Naive B cell (primary cell): ENCODE data around the gene MED29. TPM values are rescaled to one million over a fixed set of nuclear protein-coding genes. Genes with fewer than 3 reads are reported as not detected.

ENCODE experiments used
- ATAC-seq, 2 donors: fragments of 150-1000 bp; cut with Tn5 transposase; 2 replicates each; pipeline ENCODE4 v1.10.0; 2021; ENCODE audit warnings: low read depth in 2 of 2, mild to moderate bottlenecking in 2 of 2, moderate library complexity in 2 of 2
- DNase-seq: peaks from one replicate; pipeline ENCODE4 v3.0.0; 2022
- H3K27ac Mint-ChIP-seq, 6 donors: one replicate each; pipeline ENCODE4 v1.8.0; 2020 to 2022; ENCODE audit warnings: mild to moderate bottlenecking in 6 of 6, mixed read lengths in 6 of 6, moderate library complexity in 5 of 6, inconsistent platforms in 2 of 6
- H3K27me3 Mint-ChIP-seq, 3 donors: one replicate each; pipeline ENCODE4 v1.8.0; 2021 to 2022; ENCODE audit warnings: mixed read lengths in 3 of 3, mild to moderate bottlenecking in 1 of 3
- H3K36me3 Mint-ChIP-seq, 2 donors: one replicate each; pipeline ENCODE4 v1.8.0; 2020 to 2022; ENCODE audit warnings: mixed read lengths in 2 of 2, inconsistent platforms in 1 of 2, mild to moderate bottlenecking in 1 of 2
- H3K4me1 Mint-ChIP-seq, 3 donors: one replicate each; pipeline ENCODE4 v1.8.0; 2020 to 2022; ENCODE audit warnings: mixed read lengths in 3 of 3, inconsistent platforms in 1 of 3, mild to moderate bottlenecking in 1 of 3, moderate library complexity in 1 of 3
- H3K4me3 Mint-ChIP-seq, 8 donors: one replicate each; pipeline ENCODE4 v1.8.0; 2020 to 2022; ENCODE audit warnings: mild to moderate bottlenecking in 8 of 8, mixed read lengths in 8 of 8, moderate library complexity in 8 of 8, inconsistent platforms in 2 of 8
- H3K9me3 Mint-ChIP-seq, 7 donors: one replicate each; pipeline ENCODE4 v1.8.0; 2020 to 2022; ENCODE audit warnings: mixed read lengths in 7 of 7, mild to moderate bottlenecking in 5 of 7, inconsistent platforms in 2 of 7, moderate library complexity in 1 of 7
- polyA plus RNA-seq, 6 donors: library from polyadenylated mRNA; unstranded; fragments of 300-500 nt; fragmentation: Illumina TruSeq; gene quantifications; one replicate each; pipeline ENCODE4 v1.2.3, GENCODE V29; 2021; ENCODE audit warnings: low read depth in 6 of 6

MED29 gene
- polyA plus RNA-seq, 6 donors from 2014 or later: 31.9 to 68.1 (median 57.5) TPM

GRCh38 chr19:39356647-39357046 is 34.5 kb upstream of the MED29 start:
- Mint-ChIP-seq H3K36me3 (peaks cover 25 to 31% of the 10 kb centered on the region in 2 donors), H3K4me3 (no peak overlapping the region), H3K4me1 (peaks cover 4 to 9% (median 7%) of the 10 kb centered on the region in 3 donors), H3K27me3 (no peaks in the 10 kb centered on the region), H3K9me3 (no peaks in the 10 kb centered on the region), H3K27ac (peak overlapping the region in 2 of 6 donors; percentile 11 to 20)
- ATAC-seq (no peak), DNase-seq (no peak)

GRCh38 chr19:39359026-39359425 is 32.2 kb upstream of the MED29 start:
- no peak for ATAC-seq
- H3K27ac Mint-ChIP-seq: peak overlapping the region in 1 of 6 donors; percentile 64
- DNase-seq: no peak
- H3K27me3 Mint-ChIP-seq: no peaks in the 10 kb centered on the region
- peaks cover 22 to 23% of the 10 kb centered on the region in 2 donors for H3K36me3 Mint-ChIP-seq
- peaks cover 18 to 23% (median 22%) of the 10 kb centered on the region in 3 donors for H3K4me1 Mint-ChIP-seq
- H3K4me3 Mint-ChIP-seq: no peak overlapping the region
- no peaks in the 10 kb centered on the region for H3K9me3 Mint-ChIP-seq

DNA sequence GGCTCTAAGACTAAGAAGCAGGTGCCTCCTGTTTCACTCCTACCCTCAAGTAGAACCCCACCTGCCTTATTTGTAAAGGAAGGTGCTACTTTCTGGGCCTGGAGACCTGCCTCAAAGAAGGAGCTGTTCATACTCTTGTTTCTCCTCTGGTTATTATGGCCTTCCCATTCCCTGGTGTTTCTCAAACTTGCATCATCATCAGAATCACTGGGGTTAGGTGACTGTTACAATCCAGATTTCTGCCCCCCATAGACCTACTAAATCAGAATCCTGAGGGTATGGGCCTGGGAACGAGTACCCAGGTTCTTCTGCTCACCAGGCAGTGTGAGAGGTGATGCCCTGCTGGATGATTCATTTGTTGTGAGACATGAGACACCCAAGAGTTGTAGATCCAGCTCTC is 30.6 kb upstream of the MED29 start:
- Mint-ChIP-seq H3K9me3 (no peaks in the 10 kb centered on the region), H3K27me3 (no peaks in the 10 kb centered on the region), H3K4me1 (peaks cover 27 to 32% (median 31%) of the 10 kb centered on the region in 3 donors), H3K36me3 (peaks cover 17% of the 10 kb centered on the region in 2 donors), H3K27ac (peak overlapping the region in 1 of 6 donors; percentile 42), H3K4me3 (no peak overlapping the region)
- ATAC-seq: no peak
- no peak for DNase-seq

GRCh38 chr19:39362682-39363657 is 28.2 kb upstream of the MED29 start:
- Mint-ChIP-seq H3K4me3 (peak overlapping the region in 6 of 8 donors; percentile 31 to 83 (median 66)), H3K4me1 (peaks cover 27 to 31% (median 29%) of the 10 kb centered on the region in 3 donors), H3K27ac (peak overlapping the region; percentile 83 to 98 (median 94)), H3K27me3 (no peaks in the 10 kb centered on the region), H3K36me3 (peaks cover 7 to 10% of the 10 kb centered on the region in 2 donors), H3K9me3 (no peaks in the 10 kb centered on the region)
- ATAC-seq (peak in 1 of 2 donors; percentile 13), DNase-seq (no peak)

GRCh38 chr19:39363901-39364457 is 27.2 kb upstream of the MED29 start:
- no peaks in the 10 kb centered on the region for H3K9me3 Mint-ChIP-seq
- no peaks in the 10 kb centered on the region for H3K27me3 Mint-ChIP-seq
- peak; percentile 79 to 81 for ATAC-seq
- H3K4me1 Mint-ChIP-seq: peaks cover 27 to 31% (median 29%) of the 10 kb centered on the region in 3 donors
- peak; percentile 35 for DNase-seq
- H3K4me3 Mint-ChIP-seq: peak overlapping the region; percentile 34 to 83 (median 62)
- H3K27ac Mint-ChIP-seq: peak overlapping the region; percentile 92 to 98 (median 96)
- peaks cover 7 to 10% of the 10 kb centered on the region in 2 donors for H3K36me3 Mint-ChIP-seq

DNA sequence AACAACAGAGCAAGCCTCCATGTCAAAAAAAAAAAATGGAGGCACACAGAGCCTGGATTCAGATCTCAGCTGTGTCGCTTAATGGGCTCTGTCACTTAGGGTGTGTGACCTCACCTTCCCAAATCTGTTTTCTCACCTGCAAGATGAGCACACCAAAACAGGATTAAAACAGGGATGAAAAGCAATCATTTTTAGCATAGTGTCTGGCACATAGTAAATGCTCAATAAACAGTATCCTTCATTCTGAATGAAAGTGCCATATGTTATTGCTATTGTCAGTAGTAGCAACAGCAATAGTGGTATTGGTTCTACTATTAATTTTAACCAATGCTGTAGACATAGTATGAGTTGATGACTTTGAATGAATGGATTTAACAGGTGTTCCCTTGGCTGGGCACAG is 25.6 kb upstream of the MED29 start:
- H3K36me3 Mint-ChIP-seq: peaks cover 5 to 7% of the 10 kb centered on the region in 2 donors
- H3K4me3 Mint-ChIP-seq: no peak overlapping the region
- H3K9me3 Mint-ChIP-seq: no peaks in the 10 kb centered on the region
- no peaks in the 10 kb centered on the region for H3K27me3 Mint-ChIP-seq
- peaks cover 27 to 31% (median 29%) of the 10 kb centered on the region in 3 donors for H3K4me1 Mint-ChIP-seq
- peak overlapping the region in 3 of 6 donors; percentile 77 to 93 (median 82) for H3K27ac Mint-ChIP-seq
- DNase-seq (no peak), ATAC-seq (no peak)

- ATAC-seq: no peak
- no peaks in the 10 kb centered on the region for H3K9me3 Mint-ChIP-seq
- DNase-seq: no peak
- peaks cover 7 to 11% (median 8%) of the 10 kb centered on the region in 3 donors for H3K4me1 Mint-ChIP-seq
- H3K36me3 Mint-ChIP-seq: peaks cover 5 to 22% of the 10 kb centered on the region in 2 donors
- no peak overlapping the region for H3K4me3 Mint-ChIP-seq
- H3K27ac Mint-ChIP-seq: no peak overlapping the region
- H3K27me3 Mint-ChIP-seq: no peaks in the 10 kb centered on the region
Observed at GRCh38 chr19:39369200-39369599, 22.0 kb upstream of the MED29 start.

DNA sequence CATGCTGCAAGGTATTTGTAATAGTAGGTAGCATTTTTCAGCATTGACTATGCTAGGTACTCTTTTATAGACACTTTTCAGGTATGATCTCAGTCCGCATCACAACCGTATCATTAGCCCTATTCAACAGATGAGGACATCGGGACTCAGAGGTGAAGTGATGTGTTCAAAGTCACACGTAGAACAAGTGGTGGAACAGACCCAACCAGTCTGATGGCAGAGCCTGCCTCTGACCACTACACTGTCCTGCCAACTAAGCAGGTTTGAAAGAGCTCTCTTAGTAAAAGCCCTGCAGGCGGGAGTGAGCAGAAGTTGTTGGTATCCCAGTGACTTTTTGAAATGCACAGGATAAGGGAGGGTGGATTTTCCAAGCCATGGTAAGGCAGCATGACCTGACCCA is 20.4 kb upstream of the MED29 start:
- Mint-ChIP-seq H3K4me1 (peaks cover 0 to 7% (median 0%) of the 10 kb centered on the region in 3 donors), H3K4me3 (peak overlapping the region in 1 of 8 donors; percentile 2), H3K9me3 (no peaks in the 10 kb centered on the region), H3K27ac (no peak overlapping the region), H3K27me3 (no peaks in the 10 kb centered on the region), H3K36me3 (peaks cover 0 to 22% of the 10 kb centered on the region in 2 donors)
- DNase-seq: no peak
- no peak for ATAC-seq

DNA sequence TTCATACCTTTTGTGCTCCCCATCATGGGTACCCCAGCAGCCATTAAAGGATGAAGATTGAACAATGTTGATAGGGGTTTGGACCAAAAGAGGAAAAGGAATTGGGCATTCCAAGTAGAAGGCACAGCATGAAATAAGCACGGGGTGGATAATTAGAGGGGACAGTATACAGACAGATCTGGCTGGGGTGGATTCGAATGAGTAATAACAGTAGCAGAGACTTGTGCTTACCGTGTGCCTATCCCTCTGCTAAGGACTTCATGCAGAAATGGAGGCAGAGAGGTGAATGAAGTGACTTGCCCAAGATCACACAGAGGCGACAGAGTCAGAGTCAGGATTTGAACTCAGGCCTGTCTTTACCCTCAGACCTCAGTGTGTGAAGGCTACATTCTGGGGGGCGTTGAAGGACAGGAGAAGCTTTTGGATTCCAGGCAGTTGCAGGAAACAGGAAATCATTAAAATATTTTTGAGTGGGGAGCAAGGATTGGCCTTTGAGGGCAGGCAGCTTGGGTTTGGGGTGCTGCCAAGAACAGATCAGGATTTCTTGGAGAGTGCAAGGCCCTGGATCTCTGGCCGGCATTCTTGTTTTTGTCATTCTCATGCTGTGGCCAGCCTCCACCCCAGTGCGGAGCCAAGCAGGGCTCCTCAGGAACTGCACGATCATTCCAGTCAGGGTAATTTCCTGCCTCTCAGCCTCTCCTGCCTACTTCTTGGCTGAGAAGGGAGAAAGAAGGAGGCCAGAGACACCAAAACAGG is 19.0 kb upstream of the MED29 start:
- DNase-seq (no peak), ATAC-seq (no peak)
- Mint-ChIP-seq H3K36me3 (peaks cover 6 to 30% of the 10 kb centered on the region in 2 donors), H3K4me3 (peak overlapping the region in 2 of 8 donors; percentile 39 to 60), H3K4me1 (peaks cover 0 to 7% (median 0%) of the 10 kb centered on the region in 3 donors), H3K27ac (peak overlapping the region in 2 of 6 donors; percentile 34 to 38), H3K27me3 (no peaks in the 10 kb centered on the region), H3K9me3 (no peaks in the 10 kb centered on the region)

DNA sequence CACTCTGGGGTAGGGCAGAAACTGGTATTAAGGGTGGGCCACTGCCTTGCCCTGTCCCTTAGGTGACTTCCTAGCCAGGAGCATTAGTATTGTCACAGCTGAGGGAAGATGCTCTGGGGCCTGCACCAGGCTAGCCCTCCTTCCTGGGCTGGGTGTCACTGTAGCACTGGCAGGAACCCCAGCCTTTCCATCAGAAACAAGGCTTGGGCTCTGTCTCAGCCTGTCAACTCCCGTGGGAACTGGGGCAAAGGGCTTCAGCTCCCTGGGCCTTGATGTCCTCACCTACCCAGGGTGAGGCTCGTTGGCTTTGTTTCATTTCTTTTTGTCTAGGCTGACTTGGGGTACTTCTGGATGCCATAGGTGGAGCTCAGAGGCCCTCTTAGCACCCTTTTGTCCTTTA is 18.2 kb upstream of the MED29 start:
- peaks cover 7 to 32% of the 10 kb centered on the region in 2 donors for H3K36me3 Mint-ChIP-seq
- H3K4me3 Mint-ChIP-seq: no peak overlapping the region
- H3K27ac Mint-ChIP-seq: peak overlapping the region in 2 of 6 donors; percentile 48 to 74
- H3K9me3 Mint-ChIP-seq: no peaks in the 10 kb centered on the region
- no peak for DNase-seq
- H3K4me1 Mint-ChIP-seq: peaks cover 0 to 7% (median 0%) of the 10 kb centered on the region in 3 donors
- ATAC-seq: no peak
- no peaks in the 10 kb centered on the region for H3K27me3 Mint-ChIP-seq

DNA sequence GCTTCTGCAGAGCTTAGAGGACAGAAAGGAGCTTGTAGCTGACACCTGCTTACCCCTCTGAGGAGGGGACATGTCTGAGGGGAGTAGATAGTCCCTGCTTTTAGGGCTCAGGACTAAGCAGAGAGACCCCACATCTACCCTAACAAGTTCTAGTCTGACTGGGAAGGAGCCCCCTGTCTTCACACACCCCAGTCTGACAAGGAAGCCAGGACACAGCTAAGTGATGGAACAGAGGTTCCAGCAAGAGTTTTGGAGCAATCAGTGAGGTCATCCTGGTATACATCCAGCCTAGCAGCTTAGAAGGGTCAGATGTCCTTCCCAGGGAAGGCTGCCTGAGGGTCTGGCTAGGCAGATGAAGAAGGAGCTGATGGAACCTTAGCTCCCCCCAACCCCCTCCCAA is 15.2 kb upstream of the MED29 start:
- Mint-ChIP-seq H3K4me3 (no peak overlapping the region), H3K27me3 (no peaks in the 10 kb centered on the region), H3K27ac (no peak overlapping the region), H3K36me3 (peaks cover 14 to 43% of the 10 kb centered on the region in 2 donors), H3K4me1 (peaks cover 0 to 8% (median 0%) of the 10 kb centered on the region in 3 donors), H3K9me3 (no peaks in the 10 kb centered on the region)
- DNase-seq: no peak
- no peak for ATAC-seq

DNA sequence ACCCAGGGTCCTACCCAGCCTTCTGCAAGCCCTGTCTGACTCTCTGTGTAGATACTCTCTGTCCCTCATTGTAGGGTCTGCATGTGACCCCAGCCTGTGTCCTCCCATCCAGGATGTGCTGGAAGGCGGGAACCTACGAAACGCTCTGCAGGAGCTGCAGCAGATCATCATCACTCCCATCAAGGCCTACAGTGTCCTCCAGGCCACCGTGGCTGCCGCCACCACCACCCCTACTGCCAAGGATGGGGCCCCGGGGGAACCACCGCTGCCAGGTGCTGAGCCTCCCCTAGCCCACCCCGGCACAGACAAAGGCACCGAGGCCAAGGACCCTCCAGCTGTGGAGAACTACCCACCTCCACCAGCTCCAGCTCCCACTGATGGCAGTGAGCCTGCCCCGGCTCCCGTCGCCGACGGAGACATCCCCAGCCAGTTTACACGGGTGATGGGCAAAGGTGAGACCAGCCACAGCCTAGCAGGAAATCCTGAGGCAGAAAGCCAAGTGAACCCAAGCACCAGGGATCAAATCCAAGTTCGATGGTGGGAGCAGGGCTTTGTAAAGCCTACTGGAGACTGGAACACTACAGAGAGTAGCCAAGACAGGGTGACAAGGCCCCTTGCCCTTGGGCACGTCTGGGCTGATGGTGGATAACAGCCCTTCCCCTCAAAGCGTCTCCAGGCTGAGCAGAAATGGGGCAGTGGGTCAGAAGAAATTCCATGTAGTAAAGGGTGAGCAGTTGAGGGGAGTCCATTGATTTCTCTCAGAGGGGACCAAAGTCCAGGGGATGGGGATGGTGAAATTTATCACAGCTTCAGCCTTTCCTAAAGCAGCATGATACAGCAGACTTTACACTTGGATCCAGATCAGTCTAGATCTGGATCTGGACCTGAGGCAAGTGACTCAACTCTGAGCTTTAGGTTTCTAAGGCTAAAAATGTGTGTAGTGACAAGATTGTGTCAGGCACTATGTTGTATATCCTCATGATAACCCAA is 13.5 kb upstream of the MED29 start:
- no peaks in the 10 kb centered on the region for H3K27me3 Mint-ChIP-seq
- peaks cover 19 to 42% of the 10 kb centered on the region in 2 donors for H3K36me3 Mint-ChIP-seq
- no peak for DNase-seq
- ATAC-seq: no peak
- H3K4me1 Mint-ChIP-seq: peaks cover 0 to 13% (median 0%) of the 10 kb centered on the region in 3 donors
- H3K27ac Mint-ChIP-seq: peak overlapping the region in 3 of 6 donors; percentile 15 to 70 (median 43)
- peak overlapping the region in 1 of 8 donors; percentile 34 for H3K4me3 Mint-ChIP-seq
- H3K9me3 Mint-ChIP-seq: no peaks in the 10 kb centered on the region
